Measurements from ENCODE around the gene KMT5B. TPM values are rescaled to one million over a fixed set of nuclear protein-coding genes. Genes with fewer than 3 reads are reported as not detected.

Gene KMT5B
- total and polyA plus RNA-seq, 2 of the 13 experiments (the other 11 are each of a cell fraction or from before 2014, with no cell fraction given): 17.6 to 23.7 TPM

DNA sequence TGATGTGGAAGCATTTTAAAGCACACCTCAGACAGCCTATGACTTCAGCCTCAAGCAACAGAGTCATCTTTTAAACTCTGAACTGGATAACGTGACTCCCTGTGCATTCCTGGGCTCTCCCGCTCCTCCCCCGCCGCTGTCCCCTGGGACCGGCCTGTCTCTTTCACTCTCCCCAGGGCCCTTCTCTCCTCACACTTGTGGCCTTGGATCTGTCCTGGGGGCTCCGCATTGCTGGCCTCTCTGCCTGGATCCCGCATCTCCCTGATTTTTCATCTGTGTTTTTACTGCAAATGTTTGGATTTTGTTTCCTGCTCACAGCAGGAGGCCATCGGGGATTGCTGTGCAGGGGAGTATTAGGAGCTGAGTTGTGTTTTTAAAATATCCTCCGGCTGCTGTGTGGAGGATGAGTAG lies 43.2 kb upstream of the KMT5B start (continued):
- TF ChIP-seq PHF21A (CRISPR knock-in tag; IDR thresholded peaks at IDR 0.05) (0 out of 2 replicates have a peak, but pooled peaks have one; percentile 26), ZSCAN20 (CRISPR knock-in tag; IDR thresholded peaks at IDR 0.05; ENCODE audit: borderline replicate concordance) (no peak), ZNF614 (CRISPR knock-in tag; IDR thresholded peaks at IDR 0.05; ENCODE audit: borderline replicate concordance) (no peak), HDAC2 (CRISPR knock-in tag; IDR thresholded peaks at IDR 0.05) (peak; percentile 64), ZNF230 (CRISPR knock-in tag; IDR thresholded peaks at IDR 0.05) (no peak)

DNA sequence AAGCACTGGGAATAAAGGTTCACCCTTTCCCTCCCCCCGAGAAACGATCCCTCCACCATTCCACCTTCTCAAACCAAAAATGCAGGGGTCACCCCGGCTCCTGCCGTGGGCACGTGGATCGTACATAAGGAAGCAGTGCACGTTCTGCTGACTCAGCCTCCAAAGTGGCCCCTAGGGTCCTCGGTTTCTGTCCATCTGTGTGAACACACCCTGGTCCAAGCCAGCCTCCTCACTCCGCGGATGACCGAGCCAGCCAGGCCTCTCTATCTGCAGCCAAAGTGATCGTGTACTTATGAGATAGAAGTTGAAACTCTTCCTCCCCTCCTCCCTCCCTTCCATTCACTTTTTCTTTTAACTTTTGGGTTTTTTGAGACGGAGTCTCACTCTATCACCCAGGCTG lies 42.4 kb upstream of the KMT5B start:
- ChIA-PET POLR2A (interaction anchor here (6.6 kb wide), 1 partner anchor 42 kb away, joined by 127 read pairs; no protein-coding TSS in a partner anchor), CTCF (ENCODE audit: low intra/inter-chr PET ratio, low total read pairs) (interaction anchor here (1.8 kb wide), 1 partner anchor 42 kb away, joined by 5 read pairs; no protein-coding TSS in a partner anchor)
- 69% methylated on average over 13 of the region's 13 CpGs for WGBS (ENCODE audit: low lambda C conversion rate)
- intact Hi-C loops (cut with micrococcal nuclease; ENCODE audit: unreplicated experiment) (loop anchor here (5.0 kb wide), 1 partner anchor 62 kb away; no protein-coding TSS in a partner anchor), in situ Hi-C loops (cut with HindIII; ENCODE audit: extremely low pct_ligation_motif_present, low pct_unique_long_range_greater_than_20kb) (loop anchor here (5.0 kb wide), 2 partner anchors 42 to 192 kb away; no protein-coding TSS in a partner anchor)
- H3K36me3 ChIP-seq (replicated peaks in 1 of 2; ENCODE audit: control insufficient read depth in 1 of 2, insufficient read depth in 2 of 2, low read length in 2 of 2): peaks cover 0 to under 1% of the 10 kb centered on the region in 2 experiments; a peak in 2 of 5 replicates
- no peaks in the 10 kb centered on the region for H3K9me3 ChIP-seq (ENCODE audit: low read length)
- FAIRE-seq (no peak), DNase-seq (ENCODE audit: low spot score) (no peak), ATAC-seq (no peak)
- H2AFZ ChIP-seq (ENCODE audit: low read length): no peak overlapping the region
- no peak overlapping the region for H3K27ac ChIP-seq (ENCODE audit: extremely low read length, insufficient read depth, low read length)
- H4K20me1 ChIP-seq (ENCODE audit: insufficient read depth, low read length): no peaks in the 10 kb centered on the region
- no peak overlapping the region for H3K4me2 ChIP-seq (ENCODE audit: low read depth, low read length)
- TF ChIP-seq, protein P1, sequence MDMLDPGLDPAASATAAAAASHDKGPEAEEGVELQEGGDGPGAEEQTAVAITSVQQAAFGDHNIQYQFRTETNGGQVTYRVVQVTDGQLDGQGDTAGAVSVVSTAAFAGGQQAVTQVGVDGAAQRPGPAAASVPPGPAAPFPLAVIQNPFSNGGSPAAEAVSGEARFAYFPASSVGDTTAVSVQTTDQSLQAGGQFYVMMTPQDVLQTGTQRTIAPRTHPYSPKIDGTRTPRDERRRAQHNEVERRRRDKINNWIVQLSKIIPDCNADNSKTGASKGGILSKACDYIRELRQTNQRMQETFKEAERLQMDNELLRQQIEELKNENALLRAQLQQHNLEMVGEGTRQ (IDR thresholded peaks at IDR 0.05; ENCODE audit: low read depth, low read length): no peak
- TF ChIP-seq, protein P1 (CRISPR knock-in tag; IDR thresholded peaks at IDR 0.05; ENCODE audit: borderline replicate concordance): 0 out of 2 replicates have a peak, but pooled peaks have one; percentile 11
- peak; percentile 79 for TF ChIP-seq ZBTB38 (CRISPR knock-in tag; IDR thresholded peaks at IDR 0.05)
- TF ChIP-seq ZNF619 (CRISPR knock-in tag; IDR thresholded peaks at IDR 0.05): no peak
- H3K79me2 ChIP-seq (ENCODE audit: insufficient read depth, low read length): no peaks in the 10 kb centered on the region
- peaks cover 33% of the 10 kb centered on the region for H3K4me1 ChIP-seq (ENCODE audit: insufficient read depth, low read length)
- no TSS peak for BruUV-seq (replicated peaks)
- H3K9ac ChIP-seq (ENCODE audit: insufficient read depth, low read depth, low read length): no peak overlapping the region
- H3K27me3 ChIP-seq (ENCODE audit: control insufficient read depth in 1 of 2, insufficient read depth in 2 of 2, low read length in 2 of 2): peaks cover 0 to 3% of the 10 kb centered on the region in 2 experiments; a peak in 2 of 5 replicates
- H3K4me3 ChIP-seq (replicated peaks in 1 of 3; ENCODE audit: insufficient read depth in 1 of 3, low read depth in 2 of 3, low read length in 3 of 3): no peak overlapping the region

Data from HepG2 (cell line).